ENCODE results near the gene PPP2R2C. TPM values are rescaled to one million over a fixed set of nuclear protein-coding genes. Genes with fewer than 3 reads are reported as not detected.

Gene PPP2R2C
- total and polyA plus RNA-seq, 2 experiments from 2014 or later = 1.3 to 9.2 TPM

GRCh38 chr4:6497796-6498195, 25.4 kb upstream of the PPP2R2C start:
- no peak overlapping the region for H3K4me3 ChIP-seq
- H3K4me1 ChIP-seq (ENCODE audit: insufficient read depth) = no peaks in the 10 kb centered on the region; the same call in 1 of the 2 replicates
- no peaks in the 10 kb centered on the region for H3F3A ChIP-seq (replicated peaks; ENCODE audit: low read depth)
- H3K27ac Mint-ChIP-seq = no peak overlapping the region
- H3K79me2 ChIP-seq (replicated peaks; ENCODE audit: insufficient read depth) = no peaks in the 10 kb centered on the region
- H3K36me3 ChIP-seq (ENCODE audit: insufficient read depth) = no peaks in the 10 kb centered on the region
- no peaks in the 10 kb centered on the region for H3K36me3 Mint-ChIP-seq (ENCODE audit: low read depth)
- H3K4me1 Mint-ChIP-seq = peaks cover 16% of the 10 kb centered on the region
- peaks cover 2% of the 10 kb centered on the region; the same call in 2 of the 3 replicates for H3K9me3 Mint-ChIP-seq
- no peak overlapping the region for H2AFZ ChIP-seq
- DNase-seq (ENCODE audit: low spot score) (no peak), ATAC-seq (no peak)
- peaks cover 5% of the 10 kb centered on the region for H3K27me3 Mint-ChIP-seq (ENCODE audit: insufficient read depth, low read depth, poor library complexity)
- H3K27ac ChIP-seq (ENCODE audit: low read depth) = no peak overlapping the region
- no peak overlapping the region for H3K4me3 Mint-ChIP-seq
- H4K20me1 ChIP-seq (replicated peaks; ENCODE audit: insufficient read depth) = no peaks in the 10 kb centered on the region
- TF ChIP-seq POLR2AphosphoS5 (IDR thresholded peaks at IDR 0.05; ENCODE audit: low read depth) (no peak), CTCF (conservative IDR thresholded peaks at IDR 0.05; ENCODE audit: low read depth in 2 of 2) (no peak), ZNF331 (CRISPR knock-in tag; IDR thresholded peaks at IDR 0.05; ENCODE audit: low read depth) (no peak), JUNB (IDR thresholded peaks at IDR 0.05; ENCODE audit: unreplicated experiment) (no peak), EZH2 (IDR thresholded peaks at IDR 0.05; ENCODE audit: low read depth, unreplicated experiment) (no peak), ZNF462 (CRISPR knock-in tag; IDR thresholded peaks at IDR 0.05) (no peak), NANOG (IDR thresholded peaks at IDR 0.05; ENCODE audit: borderline replicate concordance) (no peak), STAT1 (IDR thresholded peaks at IDR 0.05; ENCODE audit: unreplicated experiment) (no peak), ZNF114 (CRISPR knock-in tag; IDR thresholded peaks at IDR 0.05) (no peak), REST (IDR thresholded peaks at IDR 0.05; ENCODE audit: unreplicated experiment) (no peak), CREB1 (CRISPR knock-in tag; IDR thresholded peaks at IDR 0.05; ENCODE audit: low read depth) (no peak), ETS1 (IDR thresholded peaks at IDR 0.05) (no peak), EZH2phosphoT487 (IDR thresholded peaks at IDR 0.05; ENCODE audit: unreplicated experiment) (no peak)
- no peak overlapping the region for H3K4me2 ChIP-seq
- no peaks in the 10 kb centered on the region for H3K27me3 ChIP-seq (ENCODE audit: insufficient read depth)
- H3K9me2 ChIP-seq (ENCODE audit: insufficient read depth) = no peaks in the 10 kb centered on the region

Data from GM23338 (cell line).